IgD-negative memory B cell (primary cell): Measurements from ENCODE around the gene PFKL. TPM values are rescaled to one million over a fixed set of nuclear protein-coding genes. Genes with fewer than 3 reads are reported as not detected.
A peak's percentile ranks its signal among the peaks of the same experiment; 100 is the strongest.

Source experiments
- H3K27ac Mint-ChIP-seq, 3 donors: one replicate each; pipeline ENCODE4 v1.8.0; 2020 to 2022; ENCODE audit warnings: mild to moderate bottlenecking in 3 of 3, mixed read lengths in 3 of 3, moderate library complexity in 1 of 3
- H3K27me3 Mint-ChIP-seq: one replicate; pipeline ENCODE4 v1.8.0; 2021; ENCODE audit warnings: mixed read lengths
- H3K36me3 Mint-ChIP-seq: one replicate; pipeline ENCODE4 v1.8.0; 2020; ENCODE audit warnings: mild to moderate bottlenecking, mixed read lengths
- H3K4me1 Mint-ChIP-seq, 3 donors: one replicate each; pipeline ENCODE4 v1.8.0; 2020 to 2022; ENCODE audit warnings: mixed read lengths in 3 of 3, mild to moderate bottlenecking in 1 of 3
- H3K4me3 Mint-ChIP-seq, 4 donors: one replicate each; pipeline ENCODE4 v1.8.0; 2020 to 2022; ENCODE audit warnings: mild to moderate bottlenecking in 4 of 4, mixed read lengths in 4 of 4, moderate library complexity in 3 of 4
- H3K9me3 Mint-ChIP-seq, 3 donors: one replicate each; pipeline ENCODE4 v1.8.0; 2020 to 2021; ENCODE audit warnings: mixed read lengths in 3 of 3, mild to moderate bottlenecking in 1 of 3
- polyA plus RNA-seq: library from polyadenylated mRNA; unstranded; fragments of 300-500 nt; fragmentation: Illumina TruSeq; gene quantifications from one replicate; pipeline ENCODE4 v1.2.3, GENCODE V29; 2021

PFKL gene
- polyA plus RNA-seq, 1 donor from 2014 or later, result 130 TPM

- Mint-ChIP-seq H3K4me3 (peak overlapping the region in 1 of 4 donors; percentile 45), H3K9me3 (peaks cover 0 to 3% (median 0%) of the 10 kb centered on the region in 3 donors), H3K4me1 (no peaks in the 10 kb centered on the region), H3K36me3 (peaks cover 6% of the 10 kb centered on the region), H3K27ac (no peak overlapping the region), H3K27me3 (no peaks in the 10 kb centered on the region)
Observed at GRCh38 chr21:44368711-44369446, 69.0 kb downstream of the PFKL start.

DNA sequence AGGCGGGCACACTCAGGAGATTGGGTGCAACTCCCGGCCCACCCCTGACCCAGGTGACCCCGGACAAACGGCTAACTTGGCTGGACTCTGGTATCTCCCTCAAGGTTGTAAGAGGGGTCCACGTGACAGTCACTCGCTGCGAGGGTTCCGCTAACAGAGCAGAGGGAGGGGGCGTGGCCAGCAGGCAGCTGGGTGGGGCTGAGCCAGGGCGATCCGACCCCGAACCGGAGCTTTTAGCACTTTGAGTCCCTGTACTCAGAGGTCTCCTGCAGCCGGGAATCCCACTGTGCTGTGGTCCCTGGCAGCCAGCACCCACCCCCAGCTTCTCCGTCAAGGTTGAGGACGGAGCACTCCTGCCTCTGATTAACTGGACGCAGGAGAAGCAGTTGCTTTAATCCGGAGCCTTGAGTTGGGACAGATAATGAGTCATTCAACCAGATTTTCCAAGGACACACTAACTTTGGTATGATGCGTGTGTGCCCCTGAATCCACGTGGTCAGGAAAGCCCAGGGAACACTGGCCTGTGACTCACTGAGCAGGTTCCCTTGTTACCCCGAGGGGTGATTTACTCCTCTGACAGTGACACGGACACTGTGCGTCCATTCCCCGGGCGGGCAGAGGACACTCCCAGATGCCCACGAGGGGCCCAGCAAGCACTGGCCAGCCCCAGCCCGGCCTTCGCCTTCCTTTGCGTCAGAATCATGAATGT is 70.3 kb downstream of the PFKL start:
- Mint-ChIP-seq H3K27me3 (peaks cover under 1% of the 10 kb centered on the region), H3K27ac (peak overlapping the region in 1 of 3 donors; percentile 57), H3K36me3 (peaks cover 6% of the 10 kb centered on the region), H3K4me3 (no peak overlapping the region), H3K9me3 (peaks cover 0 to 3% (median 2%) of the 10 kb centered on the region in 3 donors), H3K4me1 (peaks cover 3% of the 10 kb centered on the region in 3 donors)

DNA sequence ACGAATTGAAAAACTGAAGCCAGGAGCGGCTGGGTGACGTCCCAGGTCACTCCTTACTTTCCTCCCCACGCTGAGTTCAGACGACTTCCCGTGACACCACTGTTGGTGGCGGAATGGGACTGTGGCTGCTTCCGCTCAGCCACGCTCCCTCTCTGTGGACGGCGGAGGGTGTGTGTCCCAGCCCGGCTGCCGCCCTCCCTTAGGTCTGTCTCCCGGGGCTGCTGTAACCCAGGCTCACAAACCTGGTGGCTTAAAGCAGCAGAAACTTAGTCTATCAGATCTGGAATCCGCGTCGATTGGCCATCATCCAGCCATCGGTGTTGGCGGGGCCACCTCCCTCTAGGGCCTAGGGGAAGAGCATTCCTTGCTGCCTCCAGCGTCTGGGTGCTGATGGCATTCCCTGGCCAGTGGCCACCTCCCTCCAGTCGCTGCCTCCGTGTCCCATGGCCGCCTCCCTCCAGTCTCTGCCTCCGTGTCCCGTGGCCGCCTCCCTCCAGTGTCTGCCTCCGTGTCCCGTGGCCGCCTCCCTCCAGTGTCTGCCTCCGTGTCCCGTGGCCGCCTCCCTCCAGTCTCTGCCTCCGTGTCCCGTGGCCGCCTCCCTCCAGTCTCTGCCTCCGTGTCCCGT is 71.0 kb downstream of the PFKL start:
- Mint-ChIP-seq H3K4me1 (peaks cover 7 to 10% (median 9%) of the 10 kb centered on the region in 3 donors), H3K27me3 (peaks cover 1% of the 10 kb centered on the region), H3K27ac (no peak overlapping the region), H3K4me3 (no peak overlapping the region), H3K36me3 (peaks cover 6% of the 10 kb centered on the region), H3K9me3 (peaks cover 0 to 3% (median 2%) of the 10 kb centered on the region in 3 donors)

DNA sequence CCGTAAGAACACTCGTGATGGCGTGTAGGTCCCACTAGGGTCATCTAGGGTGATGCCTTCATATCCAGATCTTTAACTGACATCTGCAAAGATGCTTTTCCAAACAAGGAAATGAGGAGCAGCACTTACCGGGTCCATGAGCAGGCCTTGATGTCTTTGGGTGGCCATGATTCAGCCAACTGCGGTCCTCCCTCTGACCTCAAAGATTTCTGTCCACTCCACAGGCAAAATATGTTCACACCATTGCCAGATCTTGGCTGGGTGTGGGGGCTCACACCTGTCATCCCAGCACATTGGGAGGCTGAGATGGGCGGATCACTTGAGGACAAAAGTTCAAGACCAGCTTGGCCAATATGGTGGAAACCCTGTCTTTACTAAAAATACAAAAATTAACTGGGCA is 71.7 kb downstream of the PFKL start:
- Mint-ChIP-seq H3K4me3 (peak overlapping the region in 1 of 4 donors; percentile 44), H3K27me3 (peaks cover 1% of the 10 kb centered on the region), H3K36me3 (peaks cover 5% of the 10 kb centered on the region), H3K9me3 (peaks cover 0 to 3% (median 2%) of the 10 kb centered on the region in 3 donors), H3K27ac (no peak overlapping the region), H3K4me1 (peaks cover 9 to 10% (median 9%) of the 10 kb centered on the region in 3 donors)

GRCh38 chr21:44372616-44373015 is 72.8 kb downstream of the PFKL start:
- peaks cover 1% of the 10 kb centered on the region for H3K27me3 Mint-ChIP-seq
- H3K4me3 Mint-ChIP-seq, result no peak overlapping the region
- peaks cover 0 to 3% (median 2%) of the 10 kb centered on the region in 3 donors for H3K9me3 Mint-ChIP-seq
- peaks cover 9 to 10% (median 9%) of the 10 kb centered on the region in 3 donors for H3K4me1 Mint-ChIP-seq
- H3K27ac Mint-ChIP-seq, result no peak overlapping the region
- peaks cover 4% of the 10 kb centered on the region for H3K36me3 Mint-ChIP-seq

- Mint-ChIP-seq H3K4me3 (peak overlapping the region in 3 of 4 donors; percentile 13 to 37 (median 30)), H3K27me3 (peaks cover 1% of the 10 kb centered on the region), H3K36me3 (peaks cover 2% of the 10 kb centered on the region), H3K27ac (peak overlapping the region in 1 of 3 donors; percentile 6), H3K9me3 (peaks cover 0 to 3% (median 2%) of the 10 kb centered on the region in 3 donors), H3K4me1 (peaks cover 9 to 10% (median 9%) of the 10 kb centered on the region in 3 donors)
Observed at GRCh38 chr21:44374601-44375280, 74.9 kb downstream of the PFKL start.

DNA sequence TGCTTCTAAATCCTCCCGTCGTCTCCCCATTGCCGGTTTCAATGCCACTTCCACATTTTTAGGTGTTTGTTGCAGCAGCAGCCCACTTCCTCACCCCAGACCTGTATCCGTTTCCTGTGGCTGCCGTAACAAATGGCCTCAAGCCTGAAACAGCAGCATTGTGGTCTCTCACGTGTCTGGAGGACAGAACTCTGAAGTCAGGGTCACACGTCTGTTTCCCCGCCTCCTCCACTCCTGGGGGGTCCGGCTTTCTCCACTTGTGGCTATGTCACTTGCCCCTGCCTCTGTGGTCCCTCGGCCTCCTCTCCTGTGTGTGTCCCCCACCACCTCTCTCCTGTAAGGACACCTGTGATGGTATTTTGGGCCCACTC is 75.4 kb downstream of the PFKL start:
- peaks cover 2% of the 10 kb centered on the region for H3K36me3 Mint-ChIP-seq
- H3K4me3 Mint-ChIP-seq, result peak overlapping the region in 3 of 4 donors; percentile 13 to 30 (median 23)
- H3K9me3 Mint-ChIP-seq, result peaks cover 0 to 3% (median 2%) of the 10 kb centered on the region in 3 donors
- H3K27me3 Mint-ChIP-seq, result peaks cover 1% of the 10 kb centered on the region
- H3K27ac Mint-ChIP-seq, result peak overlapping the region in 1 of 3 donors; percentile 6
- H3K4me1 Mint-ChIP-seq, result peaks cover 9 to 10% (median 9%) of the 10 kb centered on the region in 3 donors

GRCh38 chr21:44375761-44376241 is 75.9 kb downstream of the PFKL start:
- H3K4me3 Mint-ChIP-seq, result peak overlapping the region in 2 of 4 donors; percentile 12 to 66
- peaks cover 2% of the 10 kb centered on the region for H3K36me3 Mint-ChIP-seq
- peak overlapping the region in 1 of 3 donors; percentile 6 for H3K27ac Mint-ChIP-seq
- peaks cover 1% of the 10 kb centered on the region for H3K27me3 Mint-ChIP-seq
- peaks cover 9 to 10% (median 9%) of the 10 kb centered on the region in 3 donors for H3K4me1 Mint-ChIP-seq
- peaks cover 0 to 3% (median 2%) of the 10 kb centered on the region in 3 donors for H3K9me3 Mint-ChIP-seq

- Mint-ChIP-seq H3K4me3 (no peak overlapping the region), H3K4me1 (peaks cover 9 to 10% (median 9%) of the 10 kb centered on the region in 3 donors), H3K9me3 (peaks cover 0 to 3% (median 2%) of the 10 kb centered on the region in 3 donors), H3K36me3 (peaks cover 2% of the 10 kb centered on the region), H3K27ac (peak overlapping the region in 2 of 3 donors; percentile 53 to 67), H3K27me3 (peaks cover 1% of the 10 kb centered on the region)
Observed at GRCh38 chr21:44376606-44377005, 76.8 kb downstream of the PFKL start.

Other genes starting within 250 kb of the PFKL start
- gene PWP2, start 192.7 kb upstream of the PFKL start, polyA plus RNA-seq, result 12.2 TPM
- gene GATD3, start 166.4 kb upstream of the PFKL start, polyA plus RNA-seq, result 55.2 TPM
- gene ICOSLG, start 59.1 kb upstream of the PFKL start, polyA plus RNA-seq, result 8.5 TPM
- not detected for gene DNMT3L, start 38.2 kb upstream of the PFKL start, polyA plus RNA-seq
- gene AIRE, start 14.2 kb upstream of the PFKL start, polyA plus RNA-seq, result 0.45 TPM
- 36.4 TPM for gene CFAP410, start 39.3 kb downstream of the PFKL start, polyA plus RNA-seq
- gene TRPM2, start 53.6 kb downstream of the PFKL start, polyA plus RNA-seq, result 5.1 TPM
- gene LRRC3, start 155.5 kb downstream of the PFKL start, polyA plus RNA-seq, result 0.14 TPM
- not detected for gene KRTAP10-1, start 240.1 kb downstream of the PFKL start, polyA plus RNA-seq